UCSD-AML1 (cell line): Measurements from ENCODE around the gene NTF3.

Experiments
- DNase-seq: peaks from one replicate; lab custom pipeline; 2025; ENCODE audit not compliant: unreplicated experiment; lab: John Stamatoyannopoulos, UW

Gene NTF3

GRCh38 chr12:5456030-5456429 is 24.1 kb downstream of the NTF3 start:
- DNase-seq, result no peak

GRCh38 chr12:5456906-5457305 is 25.0 kb downstream of the NTF3 start:
- DNase-seq, result no peak

DNA sequence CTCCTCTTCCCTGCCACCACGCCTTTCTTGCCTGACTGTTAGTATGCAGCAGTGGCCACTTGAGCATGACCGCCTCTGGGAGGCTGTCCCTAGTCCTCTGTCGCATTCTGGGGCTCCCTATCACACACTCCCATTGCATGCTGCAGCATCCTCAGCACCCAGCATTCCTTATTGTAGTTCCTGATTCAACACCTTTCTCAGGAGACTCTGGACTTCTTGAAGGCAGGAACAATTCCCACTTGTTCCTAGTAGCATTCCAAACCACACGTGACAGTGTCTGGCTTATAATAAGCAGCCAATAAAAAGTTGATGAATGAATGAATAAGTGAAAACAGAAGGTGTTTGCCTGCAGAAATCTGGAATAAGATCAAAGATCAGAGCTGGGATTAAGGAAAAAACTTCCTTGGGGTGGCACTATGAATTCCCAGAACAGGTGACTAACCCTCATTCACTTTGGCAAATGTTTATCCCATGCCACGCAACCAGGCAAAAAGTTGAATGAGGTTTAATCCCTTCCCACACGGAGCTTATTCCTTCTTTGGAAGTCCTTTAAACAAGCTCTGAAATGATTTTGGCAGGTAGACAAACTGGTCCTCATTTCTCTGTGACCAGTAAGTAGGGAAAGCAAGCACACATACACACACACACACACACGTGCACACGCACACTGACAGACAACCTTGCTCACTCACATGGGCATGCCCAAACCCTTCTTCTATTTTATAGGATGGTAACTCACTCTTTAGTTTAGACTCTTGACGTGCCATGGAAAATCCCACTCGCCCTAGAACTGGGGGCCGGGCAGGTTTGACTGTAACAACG is 26.5 kb downstream of the NTF3 start:
- DNase-seq, result no peak

GRCh38 chr12:5459051-5459782 is 27.3 kb downstream of the NTF3 start:
- DNase-seq, result no peak

DNA sequence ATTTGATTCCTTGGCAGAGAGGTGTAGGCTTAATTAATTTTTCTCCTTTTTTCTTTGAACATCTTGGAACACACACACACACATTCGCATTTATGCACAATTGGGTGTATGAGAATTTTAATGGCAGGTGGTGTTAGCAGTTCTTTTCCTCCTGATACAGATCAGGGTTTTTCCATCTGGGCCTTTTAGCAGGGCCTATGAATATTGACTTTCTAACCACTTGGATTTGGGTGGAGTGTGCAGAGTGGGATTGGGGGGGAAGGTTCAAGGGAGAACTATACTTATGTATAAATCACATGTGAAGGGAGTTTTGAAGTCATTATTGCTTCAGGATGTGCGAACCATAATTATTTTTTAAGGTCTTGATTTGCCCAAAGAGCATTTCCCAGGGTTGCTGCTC is 28.9 kb downstream of the NTF3 start:
- no peak for DNase-seq

DNA sequence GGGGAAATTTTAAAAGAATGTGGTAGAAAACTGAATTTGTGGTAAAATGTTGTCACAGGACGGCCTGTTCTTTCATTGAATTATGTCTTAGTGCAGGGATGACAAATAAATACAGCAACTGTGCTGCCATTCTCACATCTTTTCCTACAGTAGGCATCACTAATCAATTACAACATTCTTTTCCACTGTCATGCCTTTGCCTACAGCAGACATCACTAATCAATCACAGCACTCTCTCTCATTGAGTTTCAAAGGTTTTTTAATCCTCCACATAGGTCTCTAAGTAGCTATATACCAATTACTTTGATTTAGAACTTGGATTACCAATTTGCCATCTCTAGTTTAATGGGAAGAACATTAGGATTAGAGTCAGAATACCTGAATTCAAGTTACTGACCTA is 30.1 kb downstream of the NTF3 start:
- DNase-seq, result no peak

- no peak for DNase-seq
These were observed 32.2 kb downstream of the NTF3 start for GRCh38 chr12:5464096-5464495.

DNA sequence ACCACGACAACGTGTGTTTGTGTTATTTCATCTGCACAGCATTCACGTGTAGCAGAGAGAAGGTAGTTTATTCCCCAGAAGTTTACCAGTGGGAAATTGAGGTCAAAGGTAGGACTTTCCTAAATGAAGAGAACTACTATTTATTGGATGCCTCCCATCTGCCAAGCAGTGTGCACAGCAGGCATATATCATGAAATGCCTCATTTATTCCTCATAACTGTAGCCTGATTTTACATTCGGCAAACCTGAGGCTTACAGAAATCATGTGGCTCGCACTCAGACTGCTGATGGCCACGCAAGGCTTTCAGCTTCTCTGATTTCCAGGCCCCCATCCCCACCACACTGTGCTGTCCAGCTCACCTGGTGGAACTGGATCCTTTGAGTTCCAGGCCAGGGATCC is 33.5 kb downstream of the NTF3 start:
- DNase-seq, result no peak

- no peak for DNase-seq
These were observed 34.6 kb downstream of the NTF3 start for GRCh38 chr12:5466521-5466960.

- DNase-seq, result no peak
These were observed 36.0 kb downstream of the NTF3 start for GRCh38 chr12:5467931-5468330.

DNA sequence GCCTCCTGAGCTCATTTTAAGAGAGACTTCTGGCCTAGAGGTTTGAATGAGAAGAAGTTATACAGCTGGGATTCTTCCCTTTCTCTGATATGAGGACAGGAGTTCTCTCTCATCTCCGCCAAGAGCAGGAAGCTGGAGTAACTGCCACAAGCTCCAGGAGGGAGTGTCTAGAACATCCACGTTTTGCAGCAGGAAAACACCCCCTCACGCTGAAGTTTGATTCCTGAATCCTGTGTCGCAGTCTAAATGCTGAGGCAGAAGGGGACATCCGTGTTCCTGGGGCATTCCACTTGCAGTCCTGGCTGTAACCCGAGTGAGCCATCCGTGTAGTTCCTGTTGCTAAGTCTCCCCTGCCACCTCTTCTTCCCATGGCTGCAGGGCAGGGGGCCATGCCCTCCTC is 38.3 kb downstream of the NTF3 start:
- no peak for DNase-seq

GRCh38 chr12:5470703-5471102 is 38.8 kb downstream of the NTF3 start:
- DNase-seq, result no peak

DNA sequence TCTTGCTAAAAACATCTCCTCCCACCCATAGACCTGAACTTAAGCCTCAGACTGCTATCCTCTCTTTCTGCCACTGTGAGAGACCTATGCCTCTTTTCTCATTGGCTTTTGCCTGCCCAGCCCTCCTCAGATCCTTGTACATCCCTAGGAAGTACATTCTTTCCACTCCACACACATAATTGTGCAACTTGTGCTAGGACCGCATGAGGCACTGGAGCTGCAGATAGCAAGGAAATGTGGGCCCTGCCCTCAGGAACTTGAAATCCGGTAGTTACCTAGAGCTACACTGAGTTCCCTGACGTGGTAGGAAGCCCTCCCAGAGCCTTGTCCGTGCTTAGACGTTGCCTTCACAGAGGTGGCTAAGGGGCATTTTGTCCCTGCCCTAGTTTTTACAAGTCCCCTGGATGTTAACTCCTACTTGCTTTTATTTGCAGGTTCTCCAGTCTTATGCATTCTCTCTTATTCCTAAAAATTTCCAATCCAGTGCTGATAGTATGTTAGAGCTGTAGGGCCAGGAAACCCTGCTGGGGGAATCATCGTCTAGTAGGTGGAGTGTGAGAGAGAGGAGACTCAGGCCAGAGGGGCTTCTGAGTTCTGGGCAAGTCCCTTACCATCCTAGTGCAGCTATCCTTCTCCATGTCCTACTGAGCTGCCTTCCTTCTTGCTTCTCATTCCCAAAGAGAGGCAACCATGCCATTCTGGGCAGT is 41.3 kb downstream of the NTF3 start:
- no peak for DNase-seq

- DNase-seq, result no peak
These were observed 41.8 kb downstream of the NTF3 start for GRCh38 chr12:5473783-5474116.

GRCh38 chr12:5476356-5476755 is 44.4 kb downstream of the NTF3 start:
- no peak for DNase-seq

- DNase-seq, result no peak
These were observed 46.3 kb downstream of the NTF3 start for GRCh38 chr12:5478081-5478706.

- no peak for DNase-seq
These were observed 47.9 kb downstream of the NTF3 start for GRCh38 chr12:5479761-5480160.

DNA sequence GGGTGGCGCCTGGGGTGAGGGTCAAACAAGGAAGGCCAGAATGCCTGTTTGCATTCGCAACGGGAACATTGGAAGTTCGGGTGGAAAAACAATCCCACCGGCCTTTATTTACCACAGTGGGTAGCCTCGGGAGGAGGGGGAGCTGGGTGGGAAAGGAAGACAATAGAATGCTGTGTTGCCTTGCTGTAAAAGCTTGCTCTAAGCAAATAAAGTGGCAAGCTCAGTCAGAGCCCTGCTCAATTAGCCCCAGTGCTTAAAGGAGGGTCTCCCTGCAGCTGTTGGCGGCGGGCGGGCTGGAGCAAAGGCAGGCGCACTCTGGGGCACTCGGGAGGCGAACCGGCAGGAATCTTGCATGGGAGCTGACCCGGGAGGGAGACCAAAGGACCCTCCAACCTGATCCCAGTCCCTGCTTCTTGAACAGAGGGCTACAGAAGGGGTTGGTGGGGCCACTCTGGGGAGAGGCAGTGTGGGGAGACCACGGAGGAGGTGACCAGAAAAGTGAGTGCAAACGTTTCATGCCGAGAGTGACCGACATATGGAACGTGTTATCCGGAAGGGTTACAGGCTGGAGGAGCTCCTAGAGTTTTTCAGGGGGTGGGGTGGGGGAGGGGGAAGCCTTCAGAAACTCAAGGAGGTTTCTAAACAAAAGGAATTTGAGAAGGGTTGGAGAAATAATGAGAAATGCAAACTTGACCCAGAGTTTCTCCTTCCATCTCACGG is 48.5 kb downstream of the NTF3 start:
- DNase-seq, result no peak

DNA sequence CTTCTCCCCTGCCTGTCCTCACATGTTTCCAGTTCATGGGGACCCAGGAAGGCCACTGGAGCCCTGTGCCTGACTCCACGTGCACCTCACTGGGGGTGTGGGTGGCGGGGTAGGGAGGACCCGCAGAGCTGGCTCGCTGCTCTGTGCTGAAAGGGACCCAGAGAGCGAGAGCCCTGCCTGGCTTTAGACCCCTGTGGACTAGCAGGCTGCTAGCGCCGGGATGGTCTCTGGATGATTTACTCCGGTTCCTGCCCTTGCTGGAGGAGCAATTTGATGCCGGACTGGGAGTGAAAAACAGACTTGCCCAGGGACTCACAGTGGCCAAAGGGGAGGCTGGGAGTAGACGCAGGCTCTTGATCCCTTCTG is 49.0 kb downstream of the NTF3 start:
- no peak for DNase-seq

DNA sequence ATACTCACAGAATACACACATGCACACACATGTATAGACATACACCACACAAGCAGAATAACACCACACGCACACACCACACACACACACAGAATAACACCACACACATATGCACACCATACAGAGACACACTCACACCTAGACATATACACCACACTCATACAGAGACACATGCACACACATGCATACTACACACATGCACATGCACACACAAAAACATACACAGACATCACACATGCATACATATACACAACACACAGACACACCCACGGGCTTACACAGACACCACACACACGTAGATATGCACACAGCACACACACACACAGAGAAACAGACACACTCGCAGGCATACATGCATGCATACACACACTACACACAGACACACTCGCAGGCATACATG is 49.7 kb downstream of the NTF3 start:
- DNase-seq, result no peak

- no peak for DNase-seq
These were observed 52.5 kb downstream of the NTF3 start for GRCh38 chr12:5484426-5484825.
